GM23338 (cell line): ENCODE measurements around the gene ZNF549. TPM values are rescaled to one million over a fixed set of nuclear protein-coding genes. Genes with fewer than 3 reads are reported as not detected.

Experiments
- ATAC-seq: fragments of 200-7000 bp; cut with Tn5 transposase; 3 replicates; pipeline ENCODE4 v1.9.1; 2020
- DNase-seq: peaks from one replicate; pipeline ENCODE4 v3.0.0-alpha.2; 2015; ENCODE audit warnings: low spot score
- H2AFZ ChIP-seq: fragments of 200-600 bp; sonication (generic); 2 replicates; pipeline ENCODE4 v1.8.0; 2016; ENCODE audit warnings: antibody characterized with exemption, mild to moderate bottlenecking, moderate library complexity
- H3F3A ChIP-seq: fragments of 200-600 bp; sonication (generic); replicated peaks from 2 replicates; pipeline ENCODE4 v1.8.0; 2017; ENCODE audit warnings: antibody characterized with exemption, mixed run types, low read depth
- H3K27ac ChIP-seq: fragments of 200-600 bp; sonication (generic); 2 replicates; pipeline ENCODE4 v1.6.1; 2016; ENCODE audit warnings: low read depth
- H3K27me3 ChIP-seq: fragments of 200-600 bp; sonication (generic); 2 replicates; pipeline ENCODE4 v1.8.0; 2016; ENCODE audit warnings: mild to moderate bottlenecking, mixed run types, moderate library complexity; ENCODE audit not compliant: insufficient read depth
- H3K36me3 ChIP-seq: fragments of 200-600 bp; sonication (generic); 2 replicates; pipeline ENCODE4 v1.8.0; 2016; ENCODE audit warnings: mild to moderate bottlenecking; ENCODE audit not compliant: insufficient read depth
- H3K4me1 ChIP-seq: fragments of 200-600 bp; sonication (generic); 2 replicates; pipeline ENCODE4 v1.8.0; 2016; ENCODE audit warnings: mild to moderate bottlenecking, moderate library complexity; ENCODE audit not compliant: insufficient read depth
- H3K4me2 ChIP-seq: fragments of 200-600 bp; sonication (generic); 2 replicates; pipeline ENCODE4 v1.7.1; 2017; ENCODE audit warnings: mixed run types
- H3K4me3 ChIP-seq: fragments of 200-600 bp; sonication (generic); 2 replicates; pipeline ENCODE4 v1.6.1; 2016; ENCODE audit warnings: mixed run types
- H3K79me2 ChIP-seq: fragments of 200-600 bp; sonication (generic); replicated peaks from 2 replicates; pipeline ENCODE4 v1.8.0; 2017; ENCODE audit warnings: mild to moderate bottlenecking; ENCODE audit not compliant: insufficient read depth
- H3K9me2 ChIP-seq: fragments of 200-600 bp; sonication (generic); 2 replicates; pipeline ENCODE4 v1.8.0; 2017; ENCODE audit not compliant: insufficient read depth
- H4K20me1 ChIP-seq: fragments of 200-600 bp; sonication (generic); replicated peaks from 2 replicates; pipeline ENCODE4 v1.8.0; 2017; ENCODE audit warnings: mild to moderate bottlenecking; ENCODE audit not compliant: insufficient read depth
- H3K27ac Mint-ChIP-seq: 2 replicates; pipeline ENCODE4 v1.8.0; 2020; ENCODE audit warnings: inconsistent platforms, mild to moderate bottlenecking, moderate library complexity, mixed read lengths
- H3K27me3 Mint-ChIP-seq: 3 replicates; pipeline ENCODE4 v1.8.0; 2022; ENCODE audit warnings: low read depth, mild to moderate bottlenecking, moderate library complexity, mixed read lengths, inconsistent platforms; ENCODE audit not compliant: insufficient read depth, poor library complexity
- H3K36me3 Mint-ChIP-seq: 3 replicates; pipeline ENCODE4 v1.8.0; 2021; ENCODE audit warnings: low read depth, mild to moderate bottlenecking, inconsistent platforms, moderate library complexity, mixed read lengths
- H3K4me1 Mint-ChIP-seq: 3 replicates; pipeline ENCODE4 v1.8.0; 2020; ENCODE audit warnings: mild to moderate bottlenecking, inconsistent platforms, mixed read lengths
- H3K4me3 Mint-ChIP-seq: 3 replicates; pipeline ENCODE4 v1.8.0; 2021; ENCODE audit warnings: moderate library complexity, mild to moderate bottlenecking, inconsistent platforms, mixed read lengths
- H3K9me3 Mint-ChIP-seq: 3 replicates; pipeline ENCODE4 v1.8.0; 2020; ENCODE audit warnings: moderate library complexity, mild to moderate bottlenecking, inconsistent platforms, mixed read lengths
- CREB1 ChIP-seq: fragments of 250-450 bp; sonication (Bioruptor Pico); IDR thresholded peaks from 2 replicates; pipeline ENCODE4 v1.5.0; 2020; ENCODE audit warnings: low read depth, mild to moderate bottlenecking, moderate library complexity
- CTCF ChIP-seq, 2 experiments: fragments of 200-600 bp in 1 of 2; sonication (generic) in 1 of 2; conservative IDR thresholded peaks; 2 replicates each; pipeline versions ENCODE4 v1.5.1 to v1.6.1; 2016 to 2017; ENCODE audit warnings: antibody characterized with exemption in 2 of 2, low read depth in 2 of 2, mild to moderate bottlenecking in 2 of 2, moderate library complexity in 1 of 2
- ETS1 ChIP-seq: IDR thresholded peaks from 2 replicates; pipeline ENCODE4 v1.6.1; 2016; ENCODE audit warnings: antibody characterized with exemption
- EZH2phosphoT487 ChIP-seq: fragments of 200-600 bp; sonication (generic); IDR thresholded peaks from one replicate; pipeline ENCODE4 v1.8.1; 2018; ENCODE audit warnings: antibody characterized with exemption; ENCODE audit not compliant: unreplicated experiment
- JUNB ChIP-seq: IDR thresholded peaks from one replicate; pipeline ENCODE4 v1.6.1; 2016; ENCODE audit warnings: antibody characterized with exemption; ENCODE audit not compliant: unreplicated experiment
- POLR2AphosphoS5 ChIP-seq: IDR thresholded peaks from 2 replicates; pipeline ENCODE4 v1.6.1; 2016; ENCODE audit warnings: antibody characterized with exemption, low read depth
- STAT1 ChIP-seq: IDR thresholded peaks from one replicate; pipeline ENCODE4 v1.6.1; 2016; ENCODE audit warnings: antibody characterized with exemption; ENCODE audit not compliant: unreplicated experiment
- ZNF462 ChIP-seq: fragments of 250-450 bp; sonication (Bioruptor Pico); IDR thresholded peaks from 2 replicates; pipeline ENCODE4 v1.5.0; 2020; ENCODE audit warnings: mild to moderate bottlenecking, moderate library complexity
- polyA plus RNA-seq: library from polyadenylated mRNA; unstranded; fragments of >200 nt; fragmentation: Nextera tagmentation; extraction: Ambion mirVana; gene quantifications from 2 replicates; pipeline ENCODE4 v1.2.1, GENCODE V29; 2016
- total RNA-seq: library from RNA; depleted of rRNA; stranded (reverse); fragments of >200 nt; shearing (Covaris generic); gene quantifications from 2 replicates; pipeline ENCODE4 v1.2.3, GENCODE V29; 2014

The ZNF549 gene
- total and polyA plus RNA-seq, 2 experiments from 2014 or later, result 4.3 to 11.6 TPM

- no peak for TF ChIP-seq ZNF462 (CRISPR knock-in tag)
Measured at GRCh38 chr19:57576661-57577060, 49.5 kb downstream of the ZNF549 start (continued).

GRCh38 chr19:57578487-57579205, 51.5 kb downstream of the ZNF549 start, which contains the start of gene ZNF416:
TSS of gene ZNF416 (minus strand) at chr19:57578911. CDS start at chr19:57578704, 207 bp downstream.
- TF ChIP-seq JUNB, result no peak
- peak; percentile 71 for TF ChIP-seq POLR2AphosphoS5
- TF ChIP-seq CTCF (conservative IDR thresholded peaks at IDR 0.05; ENCODE audit: low read depth in 2 of 2), result peak in 1 of 2 experiments; percentile 41; a peak in 2 of 4 replicates
- no peak for TF ChIP-seq EZH2phosphoT487
- no peak for TF ChIP-seq STAT1
- TF ChIP-seq ETS1, result peak; percentile 93
- TF ChIP-seq CREB1 (CRISPR knock-in tag), result peak; percentile 68
- peaks cover 17% of the 10 kb centered on the region for H3K79me2 ChIP-seq
- H4K20me1 ChIP-seq, result no peaks in the 10 kb centered on the region
- peaks cover 58% of the 10 kb centered on the region for H3K36me3 Mint-ChIP-seq
- ATAC-seq (peak; percentile 77), DNase-seq (peak; percentile 100)
- H3K27ac ChIP-seq, result peak within 1 kb of the TSS; percentile 26; the same call in 1 of the 2 replicates
- peak within 1 kb of the TSS; percentile 84 for H3K4me3 Mint-ChIP-seq
- no peaks in the 10 kb centered on the region for H3F3A ChIP-seq
- peaks cover 80% of the 10 kb centered on the region for H3K9me3 Mint-ChIP-seq
- peaks cover 31% of the 10 kb centered on the region for H3K36me3 ChIP-seq
- peaks cover 22% of the 10 kb centered on the region for H3K9me2 ChIP-seq
- no peaks in the 10 kb centered on the region for H3K27me3 ChIP-seq
- H3K4me1 Mint-ChIP-seq, result peaks cover 12% of the 10 kb centered on the region; the same call in 2 of the 3 replicates
- H3K27ac Mint-ChIP-seq, result 0 out of 2 replicates have a peak within 1 kb of the TSS, but pooled peaks have one; percentile 67
- peak within 1 kb of the TSS; percentile 28 for H2AFZ ChIP-seq
- peaks cover 9% of the 10 kb centered on the region; the same call in 1 of the 2 replicates for H3K4me1 ChIP-seq
- H3K4me2 ChIP-seq, result peak within 1 kb of the TSS; percentile 82
- H3K4me3 ChIP-seq, result peak within 1 kb of the TSS; percentile 81
- peaks cover 18% of the 10 kb centered on the region for H3K27me3 Mint-ChIP-seq
